Kidney (tissue), 14 donors: Measurements from ENCODE around the gene TTC7B. TPM values are rescaled to one million over a fixed set of nuclear protein-coding genes. Genes with fewer than 3 reads are reported as not detected.

Experiments
- DNase-seq, 5 donors: peaks; one replicate each; pipeline ENCODE4 v3.0.0-alpha.2; 2013 to 2020
- FAIRE-seq: peaks from 2 replicates; lab custom pipeline; 2012; peaks lifted over from hg19 to GRCh38; lab: Jason Lieb, UNC
- H3K27ac ChIP-seq, 2 donors: one replicate each; pipeline ENCODE4 v1.7.0; 2013; ENCODE audit warnings: low read depth in 2 of 2, low read length in 2 of 2, inconsistent platforms in 1 of 2
- H3K27me3 ChIP-seq: one replicate; pipeline ENCODE4 v1.7.1; 2013; ENCODE audit warnings: low read length, inconsistent platforms; ENCODE audit not compliant: control insufficient read depth, insufficient read depth
- H3K36me3 ChIP-seq, 3 donors: one replicate each; pipeline versions ENCODE4 v1.7.0 to v1.7.1; 2013; ENCODE audit warnings: low read length in 3 of 3, control low read depth in 1 of 3, inconsistent platforms in 1 of 3; ENCODE audit not compliant: insufficient read depth in 3 of 3, control insufficient read depth in 2 of 3
- H3K4me1 ChIP-seq, 3 donors: one replicate each; pipeline versions ENCODE4 v1.7.0 to v1.7.1; 2013; ENCODE audit warnings: low read length in 3 of 3, inconsistent platforms in 1 of 3, low read depth in 1 of 3; ENCODE audit not compliant: control insufficient read depth in 2 of 3, insufficient read depth in 2 of 3
- H3K4me3 ChIP-seq, 3 donors: one replicate each; pipeline versions ENCODE4 v1.7.0 to v1.8.1; 2013; ENCODE audit warnings: low read length in 3 of 3, control low read depth in 1 of 3, inconsistent platforms in 1 of 3
- H3K9ac ChIP-seq, 3 donors: one replicate each; pipeline versions ENCODE4 v1.7.0 to v1.7.1; 2013; ENCODE audit warnings: low read length in 3 of 3, control low read depth in 1 of 3, inconsistent platforms in 1 of 3
- H3K9me3 ChIP-seq, 3 donors: one replicate each; pipeline versions ENCODE4 v1.7.0 to v1.7.1; 2013; ENCODE audit warnings: low read length in 3 of 3, control low read depth in 1 of 3, inconsistent platforms in 1 of 3; ENCODE audit not compliant: control insufficient read depth in 2 of 3, insufficient read depth in 1 of 3
- CTCF ChIP-seq: IDR thresholded peaks from 3 replicates; pipeline ENCODE4 v1.5.1; 2012; ENCODE audit warnings: mild to moderate bottlenecking, moderate library complexity, borderline replicate concordance; ENCODE audit not compliant: insufficient read depth; ENCODE audit errors: extremely low read depth
- intact Hi-C: fragments of 100-400 bp; cut with DNase I; formaldehyde crosslinking; loops from one replicate; pipeline ENCODE4 v1.11.1; 2022
- polyA plus RNA-seq: library from polyadenylated mRNA; stranded (reverse); fragments of 350-450 nt; fragmentation: Illumina TruSeq; extraction: RNeasy Lipid Tissue Mini Kit (QIAGEN cat#74804); gene quantifications from one replicate; pipeline ENCODE4 v1.2.3, GENCODE V29; 2014; ENCODE audit warnings: low read depth, low replicate concordance; ENCODE audit not compliant: insufficient read depth
- total RNA-seq: library from RNA; stranded (reverse); fragmentation: NEBNext Ultra II Directional; extraction: Animal tissue kit (Norgen Biotek cat#: 25700); gene quantifications from one replicate; pipeline ENCODE4 v1.2.1, GENCODE V29; 2021
- donor health status: control.
- donor health status: control.
- donor health status: control.
- donor health status: control.
- donor health status: control.
- donor health status: DM: yes; HTN: yes; CAD: no.
- donor health status: Normal renal cell carcinoma (clear cell type).

The TTC7B gene
- total and polyA plus RNA-seq, 2 donors from 2014 or later, result 23.4 to 48.3 TPM

GRCh38 chr14:90603336-90603735 lies 212.9 kb downstream of the TTC7B start:
- Histone ChIP-seq H3K27me3 (no peaks in the 10 kb centered on the region), H3K4me1 (no peaks in the 10 kb centered on the region)
- no peak for FAIRE-seq

GRCh38 chr14:90602088-90602687 lies 214.0 kb downstream of the TTC7B start:
- DNase-seq (no peak), FAIRE-seq (no peak)
- no peak overlapping the region for H3K27ac ChIP-seq
- no peak overlapping the region for H3K9ac ChIP-seq
- TF ChIP-seq CTCF, result no peak
- H3K27me3 ChIP-seq, result no peaks in the 10 kb centered on the region
- H3K4me3 ChIP-seq, result no peak overlapping the region
- no peaks in the 10 kb centered on the region for H3K9me3 ChIP-seq
- no peaks in the 10 kb centered on the region for H3K4me1 ChIP-seq
- no peaks in the 10 kb centered on the region for H3K36me3 ChIP-seq
- intact Hi-C loops, result no loop called here

More at GRCh38 chr14:90603336-90603735, 212.9 kb downstream of the TTC7B start:
- Histone ChIP-seq H3K27ac (no peak overlapping the region), H3K4me3 (no peak overlapping the region), H3K36me3 (no peaks in the 10 kb centered on the region), H3K9ac (no peak overlapping the region), H3K9me3 (no peaks in the 10 kb centered on the region)
- intact Hi-C loops, result no loop called here
- no peak for TF ChIP-seq CTCF
- no peak for DNase-seq

- Histone ChIP-seq H3K9me3 (no peaks in the 10 kb centered on the region), H3K4me3 (no peak overlapping the region), H3K27me3 (no peaks in the 10 kb centered on the region), H3K9ac (no peak overlapping the region), H3K4me1 (no peaks in the 10 kb centered on the region), H3K27ac (no peak overlapping the region), H3K36me3 (no peaks in the 10 kb centered on the region)
- intact Hi-C loops, result no loop called here
- FAIRE-seq (no peak), DNase-seq (no peak)
- TF ChIP-seq CTCF, result no peak
Measured at GRCh38 chr14:90601563-90601962, 214.7 kb downstream of the TTC7B start.

- TF ChIP-seq CTCF, result no peak
- Histone ChIP-seq H3K27ac (no peak overlapping the region), H3K4me1 (no peaks in the 10 kb centered on the region), H3K9ac (no peak overlapping the region), H3K27me3 (no peaks in the 10 kb centered on the region), H3K4me3 (no peak overlapping the region), H3K9me3 (no peaks in the 10 kb centered on the region), H3K36me3 (no peaks in the 10 kb centered on the region)
- intact Hi-C loops, result no loop called here
- FAIRE-seq (no peak), DNase-seq (no peak)
Measured at GRCh38 chr14:90600619-90601018, 215.6 kb downstream of the TTC7B start.
